ENCODE results near the gene RPS6KA3. TPM values are rescaled to one million over a fixed set of nuclear protein-coding genes. Genes with fewer than 3 reads are reported as not detected.

RPS6KA3 gene
- total and polyA plus RNA-seq, 9 of the 15 experiments (the other 6 are each of a cell fraction or from before 2014, with no cell fraction given) = 10.9 to 61.9 (median 37.4) TPM

- TF ChIP-seq CHD7 (IDR thresholded peaks at IDR 0.05; ENCODE audit: low read depth, low read length) (no peak), MEF2D (tag; conservative IDR thresholded peaks at IDR 0.05; ENCODE audit: low read depth) (no peak), RFX1 (IDR thresholded peaks at IDR 0.05) (no peak)
Observed at GRCh38 chrX:20267607-20267930, 860 bp upstream of the RPS6KA3 start (continued).
